ENCODE data around the gene STK16. TPM values are rescaled to one million over a fixed set of nuclear protein-coding genes. Genes with fewer than 3 reads are reported as not detected.

The STK16 gene
- total RNA-seq, 1 donor from 2014 or later, result 19.1 TPM

- H3K36me3 Mint-ChIP-seq (ENCODE audit: low read depth, unreplicated experiment), result peaks cover 10% of the 10 kb centered on the region
- TF ChIP-seq EZH2 (IDR thresholded peaks at IDR 0.05; ENCODE audit: insufficient read depth, low read length), result no peak
- TF ChIP-seq, protein P1, sequence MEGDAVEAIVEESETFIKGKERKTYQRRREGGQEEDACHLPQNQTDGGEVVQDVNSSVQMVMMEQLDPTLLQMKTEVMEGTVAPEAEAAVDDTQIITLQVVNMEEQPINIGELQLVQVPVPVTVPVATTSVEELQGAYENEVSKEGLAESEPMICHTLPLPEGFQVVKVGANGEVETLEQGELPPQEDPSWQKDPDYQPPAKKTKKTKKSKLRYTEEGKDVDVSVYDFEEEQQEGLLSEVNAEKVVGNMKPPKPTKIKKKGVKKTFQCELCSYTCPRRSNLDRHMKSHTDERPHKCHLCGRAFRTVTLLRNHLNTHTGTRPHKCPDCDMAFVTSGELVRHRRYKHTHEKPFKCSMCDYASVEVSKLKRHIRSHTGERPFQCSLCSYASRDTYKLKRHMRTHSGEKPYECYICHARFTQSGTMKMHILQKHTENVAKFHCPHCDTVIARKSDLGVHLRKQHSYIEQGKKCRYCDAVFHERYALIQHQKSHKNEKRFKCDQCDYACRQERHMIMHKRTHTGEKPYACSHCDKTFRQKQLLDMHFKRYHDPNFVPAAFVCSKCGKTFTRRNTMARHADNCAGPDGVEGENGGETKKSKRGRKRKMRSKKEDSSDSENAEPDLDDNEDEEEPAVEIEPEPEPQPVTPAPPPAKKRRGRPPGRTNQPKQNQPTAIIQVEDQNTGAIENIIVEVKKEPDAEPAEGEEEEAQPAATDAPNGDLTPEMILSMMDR (IDR thresholded peaks at IDR 0.05; ENCODE audit: insufficient read depth, low read depth, low read length), result no peak
- H3K4me1 Mint-ChIP-seq (ENCODE audit: low read depth, unreplicated experiment), result peaks cover 11% of the 10 kb centered on the region
- H3K27ac Mint-ChIP-seq (ENCODE audit: unreplicated experiment), result no peak overlapping the region
- Histone ChIP-seq H3K36me3 (ENCODE audit: insufficient read depth, low read length) (no peaks in the 10 kb centered on the region), H3K4me3 (ENCODE audit: insufficient read depth, low read depth, low read length) (no peak overlapping the region), H2AFZ (ENCODE audit: low read depth, low read length) (no peak overlapping the region), H3K4me1 (ENCODE audit: insufficient read depth, low read length) (peaks cover 16% of the 10 kb centered on the region), H3K79me2 (ENCODE audit: insufficient read depth, low read length) (peaks cover 6% of the 10 kb centered on the region), H3K27me3 (ENCODE audit: insufficient read depth, low read length) (no peaks in the 10 kb centered on the region), H4K20me1 (ENCODE audit: insufficient read depth, low read length) (peaks cover 15% of the 10 kb centered on the region), H3K9me3 (ENCODE audit: insufficient read depth, low read depth, low read length) (no peaks in the 10 kb centered on the region), H3K9ac (ENCODE audit: low read length) (peak overlapping the region; percentile 77), H3K27ac (ENCODE audit: low read depth, low read length) (no peak overlapping the region), H3K4me2 (ENCODE audit: low read length) (peak overlapping the region; percentile 83)
- H3K27me3 Mint-ChIP-seq (ENCODE audit: low read depth, unreplicated experiment), result peaks cover 1% of the 10 kb centered on the region
- no peaks in the 10 kb centered on the region for H3K9me3 Mint-ChIP-seq (ENCODE audit: unreplicated experiment)
- DNase-seq (ENCODE audit: low read depth) (peak; percentile 4), FAIRE-seq (no peak)
- H3K4me3 Mint-ChIP-seq (ENCODE audit: unreplicated experiment), result peak overlapping the region; percentile 81
These were observed 37.2 kb upstream of the STK16 start for GRCh38 chr2:219207884-219208740.

DNA sequence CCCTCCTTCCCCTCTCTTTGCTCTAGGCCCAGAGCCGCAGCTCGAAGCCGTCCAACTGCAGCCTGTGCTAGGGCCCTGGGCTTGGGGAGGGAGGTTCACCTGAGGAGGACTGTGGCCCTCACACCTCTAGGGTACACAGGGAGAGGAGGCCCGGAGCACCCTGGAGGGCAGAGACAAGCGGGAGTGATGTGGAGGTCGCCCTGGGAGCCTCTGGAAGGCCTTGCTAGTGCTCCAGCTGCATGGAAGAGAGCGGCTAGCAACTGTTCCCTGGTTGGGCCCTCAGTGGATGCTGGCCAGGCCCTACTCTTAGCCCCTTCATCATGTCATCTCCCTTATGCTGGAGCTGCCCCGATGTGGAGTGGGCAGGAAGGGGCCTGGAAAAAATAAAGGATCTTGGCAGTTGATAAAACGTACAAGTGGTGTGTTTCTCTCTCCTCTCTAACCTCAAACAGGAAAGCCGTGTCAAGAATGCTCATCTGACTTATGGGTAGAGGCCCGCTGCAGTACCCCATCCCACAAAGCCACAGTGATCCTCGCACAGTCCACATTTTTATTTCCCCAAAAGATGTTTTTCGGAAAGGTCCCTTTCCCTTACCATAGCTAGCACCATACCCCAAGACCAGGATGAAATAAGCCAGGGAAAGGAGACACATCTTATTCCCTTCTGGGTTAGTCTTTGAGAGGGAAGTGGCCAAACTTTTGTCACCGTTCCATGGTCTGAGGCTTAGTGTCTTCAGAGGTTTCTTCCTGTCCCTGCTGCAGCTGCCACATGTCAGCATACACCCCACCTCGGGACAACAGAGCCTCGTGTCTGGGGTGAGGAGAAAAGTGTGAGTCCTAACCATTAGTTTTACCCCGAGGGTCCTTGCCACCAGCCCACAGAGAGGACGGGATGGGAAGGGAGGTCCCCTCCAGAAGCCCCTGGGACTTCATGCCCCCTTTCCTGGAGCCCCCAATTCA, 35.8 kb upstream of the STK16 start:
- TF ChIP-seq, protein P1 (IDR thresholded peaks at IDR 0.05; ENCODE audit: insufficient read depth, low read depth, low read length), result no peak
- TF ChIP-seq EZH2 (IDR thresholded peaks at IDR 0.05; ENCODE audit: insufficient read depth, low read length), result no peak
- Mint-ChIP-seq H3K9me3 (ENCODE audit: unreplicated experiment) (no peaks in the 10 kb centered on the region), H3K36me3 (ENCODE audit: low read depth, unreplicated experiment) (peaks cover 16% of the 10 kb centered on the region), H3K4me1 (ENCODE audit: low read depth, unreplicated experiment) (peaks cover 11% of the 10 kb centered on the region), H3K4me3 (ENCODE audit: unreplicated experiment) (no peak overlapping the region), H3K27ac (ENCODE audit: unreplicated experiment) (no peak overlapping the region), H3K27me3 (ENCODE audit: low read depth, unreplicated experiment) (no peaks in the 10 kb centered on the region)
- H3K4me2 ChIP-seq (ENCODE audit: low read length), result no peak overlapping the region
- H3K4me1 ChIP-seq (ENCODE audit: insufficient read depth, low read length), result peaks cover 16% of the 10 kb centered on the region
- H3K9ac ChIP-seq (ENCODE audit: low read length), result no peak overlapping the region
- FAIRE-seq (no peak), DNase-seq (ENCODE audit: low read depth) (no peak)
- H3K36me3 ChIP-seq (ENCODE audit: insufficient read depth, low read length), result peaks cover 7% of the 10 kb centered on the region
- H3K27me3 ChIP-seq (ENCODE audit: insufficient read depth, low read length), result no peaks in the 10 kb centered on the region
- no peak overlapping the region for H3K27ac ChIP-seq (ENCODE audit: low read depth, low read length)
- H3K4me3 ChIP-seq (ENCODE audit: insufficient read depth, low read depth, low read length), result no peak overlapping the region
- peaks cover 15% of the 10 kb centered on the region for H4K20me1 ChIP-seq (ENCODE audit: insufficient read depth, low read length)
- H3K9me3 ChIP-seq (ENCODE audit: insufficient read depth, low read depth, low read length), result no peaks in the 10 kb centered on the region
- H2AFZ ChIP-seq (ENCODE audit: low read depth, low read length), result no peak overlapping the region
- H3K79me2 ChIP-seq (ENCODE audit: insufficient read depth, low read length), result peaks cover 6% of the 10 kb centered on the region

Measured in astrocyte (in vitro differentiated cells and primary cell).